H9 (cell line): Measurements from ENCODE around the gene STS. TPM values are rescaled to one million over a fixed set of nuclear protein-coding genes. Genes with fewer than 3 reads are reported as not detected.

Experiments used
- DNase-seq: peaks from one replicate; pipeline ENCODE4 v3.0.0-alpha.2; 2017
- H2AFZ ChIP-seq: one replicate; pipeline ENCODE4 v1.6.1; 2013; ENCODE audit warnings: mild to moderate bottlenecking, low read length, control low read depth, moderate library complexity
- H2AK5ac ChIP-seq: 2 replicates; pipeline ENCODE4 v1.6.1; 2013; ENCODE audit warnings: low read length, control low read depth, mixed read lengths; ENCODE audit not compliant: insufficient read length
- H2BK120ac ChIP-seq: one replicate; pipeline ENCODE4 v1.6.1; 2013; ENCODE audit warnings: low read depth, mild to moderate bottlenecking, low read length, control low read depth, inconsistent platforms; ENCODE audit not compliant: poor library complexity, severe bottlenecking
- H2BK12ac ChIP-seq: 2 replicates; pipeline ENCODE4 v1.6.1; 2013; ENCODE audit warnings: low read length, control low read depth, mixed read lengths, low read depth; ENCODE audit not compliant: insufficient read length
- H2BK15ac ChIP-seq: 2 replicates; pipeline ENCODE4 v1.6.1; 2013; ENCODE audit warnings: low read depth, low read length, control low read depth
- H2BK20ac ChIP-seq: one replicate; pipeline ENCODE4 v1.6.1; 2013; ENCODE audit warnings: low read depth, mild to moderate bottlenecking, low read length, control low read depth, inconsistent platforms; ENCODE audit not compliant: poor library complexity, severe bottlenecking
- H2BK5ac ChIP-seq: 2 replicates; pipeline ENCODE4 v1.6.1; 2013; ENCODE audit warnings: low read length, control low read depth, mixed read lengths; ENCODE audit not compliant: insufficient read length
- H3K14ac ChIP-seq: 2 replicates; pipeline ENCODE4 v1.6.1; 2013; ENCODE audit warnings: low read length, control low read depth; ENCODE audit not compliant: insufficient read depth
- H3K18ac ChIP-seq: 2 replicates; pipeline ENCODE4 v1.6.1; 2013; ENCODE audit warnings: low read depth, mild to moderate bottlenecking, mixed read lengths, low read length, control low read depth; ENCODE audit not compliant: insufficient read length
- H3K23ac ChIP-seq: 2 replicates; pipeline ENCODE4 v1.6.1; 2013; ENCODE audit warnings: low read length, control low read depth, mixed read lengths, low read depth; ENCODE audit not compliant: insufficient read length
- H3K23me2 ChIP-seq: 2 replicates; pipeline ENCODE4 v1.6.1; 2013; ENCODE audit warnings: low read depth, mild to moderate bottlenecking, mixed read lengths, low read length, control low read depth; ENCODE audit not compliant: insufficient read length, poor library complexity, severe bottlenecking
- H3K27ac ChIP-seq: 2 replicates; pipeline ENCODE4 v1.5.1; 2013; ENCODE audit warnings: low read length, control low read depth, mixed read lengths, low read depth; ENCODE audit not compliant: insufficient read length
- H3K27me3 ChIP-seq: 2 replicates; pipeline ENCODE4 v1.6.1; 2013; ENCODE audit warnings: low read length, control low read depth, inconsistent platforms; ENCODE audit not compliant: insufficient read depth
- H3K4ac ChIP-seq: 2 replicates; pipeline ENCODE4 v1.6.1; 2013; ENCODE audit warnings: low read depth, mild to moderate bottlenecking, control low read depth, inconsistent platforms, low read length, moderate library complexity
- H3K4me1 ChIP-seq: 2 replicates; pipeline ENCODE4 v1.6.1; 2013; ENCODE audit warnings: low read length, control low read depth, inconsistent platforms; ENCODE audit not compliant: insufficient read depth
- H3K4me2 ChIP-seq: 2 replicates; pipeline ENCODE4 v1.6.1; 2013; ENCODE audit warnings: low read length, control low read depth, mixed read lengths; ENCODE audit not compliant: insufficient read length, insufficient read depth
- H3K56ac ChIP-seq: 2 replicates; pipeline ENCODE4 v1.6.1; 2013; ENCODE audit warnings: low read depth, mild to moderate bottlenecking, mixed read lengths, low read length, control low read depth; ENCODE audit not compliant: insufficient read length
- H3K79me1 ChIP-seq: 2 replicates; pipeline ENCODE4 v1.6.1; 2013; ENCODE audit warnings: low read depth, mild to moderate bottlenecking, moderate library complexity, low read length, control low read depth, inconsistent platforms; ENCODE audit not compliant: insufficient read depth, poor library complexity, severe bottlenecking
- H3K79me2 ChIP-seq: 2 replicates; pipeline ENCODE4 v1.6.1; 2013; ENCODE audit warnings: low read length, control low read depth, inconsistent platforms; ENCODE audit not compliant: insufficient read depth
- H3K9ac ChIP-seq: 2 replicates; pipeline ENCODE4 v1.6.1; 2013; ENCODE audit warnings: low read length, control low read depth, mixed read lengths; ENCODE audit not compliant: insufficient read length; ENCODE audit errors: extremely low read depth
- H3K9me3 ChIP-seq: one replicate; pipeline ENCODE4 v1.6.1; 2013; ENCODE audit warnings: low read depth, low read length, inconsistent platforms; ENCODE audit not compliant: control insufficient read depth
- H3T11ph ChIP-seq: one replicate; pipeline ENCODE4 v1.6.1; 2013; ENCODE audit warnings: mild to moderate bottlenecking, low read length, control low read depth, inconsistent platforms
- H4K20me1 ChIP-seq: one replicate; pipeline ENCODE4 v1.6.1; 2013; ENCODE audit not compliant: control insufficient read depth, insufficient read length, insufficient read depth
- H4K5ac ChIP-seq: 2 replicates; pipeline ENCODE4 v1.6.1; 2013; ENCODE audit warnings: low read depth, mild to moderate bottlenecking, mixed read lengths, low read length, control low read depth; ENCODE audit not compliant: insufficient read length
- H4K8ac ChIP-seq: replicated peaks from 2 replicates; pipeline ENCODE4 v1.6.1; 2013; ENCODE audit warnings: low read length, control low read depth, mixed read lengths, low read depth; ENCODE audit not compliant: insufficient read length
- H4K91ac ChIP-seq: 2 replicates; pipeline ENCODE4 v1.6.1; 2013; ENCODE audit warnings: low read depth, mild to moderate bottlenecking, moderate library complexity, mixed read lengths, low read length, control low read depth; ENCODE audit not compliant: insufficient read length
- H3K27ac Mint-ChIP-seq, 3 experiments: 2 replicates in 2 of 3; 3 replicates in 1 of 3; pipeline ENCODE4 v1.8.0; 2020 to 2021; ENCODE audit warnings: mixed read lengths in 3 of 3, mild to moderate bottlenecking in 1 of 3, moderate library complexity in 1 of 3
- H3K27me3 Mint-ChIP-seq: 2 replicates; pipeline ENCODE4 v1.8.0; 2021; ENCODE audit warnings: low read depth, mild to moderate bottlenecking, moderate library complexity, mixed read lengths
- H3K36me3 Mint-ChIP-seq, 3 experiments: 2 replicates in 2 of 3; 3 replicates in 1 of 3; pipeline ENCODE4 v1.8.0; 2020 to 2021; ENCODE audit warnings: low read depth in 3 of 3, mixed read lengths in 3 of 3; ENCODE audit not compliant: insufficient read depth in 1 of 3
- H3K4me1 Mint-ChIP-seq, 2 experiments: 2 replicates each; pipeline ENCODE4 v1.8.0; 2020; ENCODE audit warnings: mixed read lengths in 2 of 2
- H3K4me3 Mint-ChIP-seq, 2 experiments: 2 replicates in 1 of 2; 3 replicates in 1 of 2; pipeline ENCODE4 v1.8.0; 2020 to 2021; ENCODE audit warnings: mild to moderate bottlenecking in 2 of 2, mixed read lengths in 2 of 2, moderate library complexity in 1 of 2
- H3K9me3 Mint-ChIP-seq, 2 experiments: 2 replicates in 1 of 2; 3 replicates in 1 of 2; pipeline ENCODE4 v1.8.0; 2020; ENCODE audit warnings: mild to moderate bottlenecking in 2 of 2, mixed read lengths in 2 of 2, moderate library complexity in 1 of 2
- CTCF ChIP-seq: fragments of 200-600 bp; sonication (generic); conservative IDR thresholded peaks from 3 replicates; pipeline ENCODE4 v1.8.0; 2021; ENCODE audit warnings: antibody characterized with exemption, mild to moderate bottlenecking
- WGBS: extraction: QIAGEN DNeasy Blood & Tissue Kit; methylation state at CpG from one replicate; pipeline ENCODE4 v1.1.7; 2013; ENCODE audit warnings: missing lambda C conversion rate, low lambda C conversion rate, mixed read lengths; ENCODE audit not compliant: insufficient read length; ENCODE audit errors: extremely low coverage; 5-methylcytosine and 5-hydroxymethylcytosine counted together
- total RNA-seq: library from RNA; stranded (reverse); gene quantifications from 2 replicates; pipeline ENCODE4 v1.2.1, GENCODE V29; 2021

Gene STS
- total RNA-seq, 1 experiment from 2014 or later = 3.6 TPM

GRCh38 chrX:7188672-7189071 lies 41.2 kb downstream of the STS start:
- H3T11ph ChIP-seq = no peak overlapping the region
- no peak overlapping the region for H3K56ac ChIP-seq
- no peaks in the 10 kb centered on the region for H3K27me3 ChIP-seq
- H2AK5ac ChIP-seq = no peak overlapping the region
- H3K23me2 ChIP-seq = no peaks in the 10 kb centered on the region
- H4K8ac ChIP-seq = no peak overlapping the region
- no peak overlapping the region for H4K91ac ChIP-seq
- no peak overlapping the region for H2BK20ac ChIP-seq
- no peak overlapping the region for H4K5ac ChIP-seq
- no peaks in the 10 kb centered on the region for H3K79me1 ChIP-seq
- Mint-ChIP-seq H3K4me1 (peaks cover 25 to 26% of the 10 kb centered on the region in 2 experiments), H3K27me3 (no peaks in the 10 kb centered on the region), H3K9me3 (peaks cover 12 to 23% of the 10 kb centered on the region in 2 experiments), H3K36me3 (peaks cover 3 to 17% (median 6%) of the 10 kb centered on the region in 3 experiments; a peak in 5 of 7 replicates), H3K4me3 (no peak overlapping the region), H3K27ac (no peak overlapping the region; a peak in 1 of 7 replicates)
- H2BK12ac ChIP-seq = no peak overlapping the region
- H2BK5ac ChIP-seq = no peak overlapping the region
- H3K27ac ChIP-seq = no peak overlapping the region
- H2AFZ ChIP-seq = no peak overlapping the region
- no peak overlapping the region for H3K18ac ChIP-seq
- H3K79me2 ChIP-seq = no peaks in the 10 kb centered on the region
- H2BK15ac ChIP-seq = no peak overlapping the region
- no peak overlapping the region for H3K9ac ChIP-seq
- H3K9me3 ChIP-seq = no peaks in the 10 kb centered on the region
- H2BK120ac ChIP-seq = no peak overlapping the region
- no peak for TF ChIP-seq CTCF
- WGBS = no CpG with 5 or more reads among the region's 2 CpGs
- no peak overlapping the region for H3K4ac ChIP-seq
- no peaks in the 10 kb centered on the region for H3K4me1 ChIP-seq
- H3K14ac ChIP-seq = no peak overlapping the region
- DNase-seq = no peak
- no peak overlapping the region for H3K23ac ChIP-seq
- H4K20me1 ChIP-seq = peaks cover 2% of the 10 kb centered on the region
- H3K4me2 ChIP-seq = no peak overlapping the region
